HG03565 (cell line): ENCODE data around the gene FHOD3.
A peak's percentile ranks its signal among the peaks of the same experiment; 100 is the strongest.

Experiments used
- ATAC-seq: cut with Tn5 transposase; IDR thresholded peaks from one replicate; pipeline ENCODE4 v1.9.1; 2021; ENCODE audit warnings: mild to moderate bottlenecking, moderate library complexity; ENCODE audit not compliant: unreplicated experiment

The FHOD3 gene

GRCh38 chr18:36505665-36506064 lies 208.2 kb downstream of the FHOD3 start:
- no peak for ATAC-seq

- ATAC-seq: no peak
These were observed 212.2 kb downstream of the FHOD3 start for GRCh38 chr18:36509646-36510197.

- no peak for ATAC-seq
These were observed 214.4 kb downstream of the FHOD3 start for GRCh38 chr18:36511791-36512352.

GRCh38 chr18:36513556-36513955 lies 216.0 kb downstream of the FHOD3 start:
- ATAC-seq: no peak

- ATAC-seq: no peak
These were observed 217.3 kb downstream of the FHOD3 start for GRCh38 chr18:36514778-36515177.

GRCh38 chr18:36516258-36516657 lies 218.7 kb downstream of the FHOD3 start:
- no peak for ATAC-seq

- no peak for ATAC-seq
These were observed 219.2 kb downstream of the FHOD3 start for GRCh38 chr18:36516726-36517125.

GRCh38 chr18:36518839-36519238 lies 221.3 kb downstream of the FHOD3 start:
- no peak for ATAC-seq

- peak; percentile 72 for ATAC-seq
These were observed 221.8 kb downstream of the FHOD3 start for GRCh38 chr18:36519358-36519757.

- no peak for ATAC-seq
These were observed 225.0 kb downstream of the FHOD3 start for GRCh38 chr18:36522509-36522908.

- no peak for ATAC-seq
These were observed 228.4 kb downstream of the FHOD3 start for GRCh38 chr18:36525913-36526312.

GRCh38 chr18:36526611-36527010 lies 229.1 kb downstream of the FHOD3 start:
- no peak for ATAC-seq

- ATAC-seq: no peak
These were observed 229.5 kb downstream of the FHOD3 start for GRCh38 chr18:36527051-36527450.

- ATAC-seq: no peak
These were observed 230.4 kb downstream of the FHOD3 start for GRCh38 chr18:36527740-36528455.

- no peak for ATAC-seq
These were observed 232.2 kb downstream of the FHOD3 start for GRCh38 chr18:36529747-36530146.

GRCh38 chr18:36530676-36531405 lies 233.3 kb downstream of the FHOD3 start:
- ATAC-seq: no peak

- no peak for ATAC-seq
These were observed 234.1 kb downstream of the FHOD3 start for GRCh38 chr18:36531636-36532035.

GRCh38 chr18:36532394-36532793 lies 234.9 kb downstream of the FHOD3 start:
- no peak for ATAC-seq

- ATAC-seq: no peak
These were observed 235.3 kb downstream of the FHOD3 start for GRCh38 chr18:36532815-36533214.

- no peak for ATAC-seq
These were observed 236.1 kb downstream of the FHOD3 start for GRCh38 chr18:36533446-36534153.

GRCh38 chr18:36534154-36534688 lies 236.7 kb downstream of the FHOD3 start:
- no peak for ATAC-seq
